HepG2 (cell line): ENCODE results near the gene SPIRE1. TPM values are rescaled to one million over a fixed set of nuclear protein-coding genes. Genes with fewer than 3 reads are reported as not detected.

Experiments
- ATAC-seq: fragments of 200-7000 bp; cut with Tn5 transposase; 3 replicates; pipeline ENCODE4 v1.9.1; 2020; ENCODE audit warnings: mild to moderate bottlenecking, moderate library complexity
- BruUV-seq: library from RNA; stranded (reverse); fragments of 400-500 nt; replicated peaks from 2 replicates; lab custom pipeline; 2021; lab: Mats Ljungman, UMichigan
- CTCF ChIA-PET: fragments of 300-600 bp; formaldehyde crosslinking; extraction: SDS; loops from one replicate; lab custom pipeline; 2021; ENCODE audit warnings: low total read pairs, inconsistent platforms, low intra/inter-chr PET ratio; lab: Yijun Ruan, JAX
- POLR2A ChIA-PET: fragments of 350-600 bp; sonication (Branson Sonifier 250); formaldehyde crosslinking; loops from one replicate; lab custom pipeline; 2020; ENCODE audit warnings: antibody characterized with exemption, inconsistent platforms; lab: Yijun Ruan, JAX
- DNase-seq: peaks from one replicate; pipeline ENCODE4 v3.0.0-alpha.2; 2015; ENCODE audit warnings: low spot score
- FAIRE-seq: peaks from 3 replicates; lab custom pipeline; 2011; peaks lifted over from hg19 to GRCh38; lab: Jason Lieb, UNC
- H2AFZ ChIP-seq: one replicate; pipeline ENCODE4 v1.6.1; 2011; ENCODE audit warnings: low read length, inconsistent platforms
- H3K27ac ChIP-seq: fragments of 300-600 bp; 3 replicates; pipeline ENCODE4 v1.8.0; 2011; ENCODE audit warnings: mixed run types, mild to moderate bottlenecking, mixed read lengths, low read length, inconsistent platforms; ENCODE audit not compliant: insufficient read depth; ENCODE audit errors: extremely low read length
- H3K27me3 ChIP-seq, 2 experiments: fragments of 200-600 bp in 1 of 2; 2 replicates in 1 of 2; 3 replicates in 1 of 2; pipeline versions ENCODE4 v1.6.0 to v1.8.0; 2011; ENCODE audit warnings: low read length in 2 of 2, mild to moderate bottlenecking in 2 of 2, moderate library complexity in 2 of 2, inconsistent platforms in 1 of 2; ENCODE audit not compliant: insufficient read depth in 2 of 2, control insufficient read depth in 1 of 2
- H3K36me3 ChIP-seq, 2 experiments: fragments of 200-600 bp in 1 of 2; replicated peaks in 1 of 2; 2 replicates in 1 of 2; 3 replicates in 1 of 2; pipeline versions ENCODE4 v1.5.1 to v1.8.0; 2011; ENCODE audit warnings: low read length in 2 of 2, inconsistent platforms in 1 of 2; ENCODE audit not compliant: insufficient read depth in 2 of 2, control insufficient read depth in 1 of 2
- H3K4me1 ChIP-seq: 2 replicates; pipeline ENCODE4 v1.5.1; 2012; ENCODE audit warnings: low read length, inconsistent platforms; ENCODE audit not compliant: insufficient read depth
- H3K4me2 ChIP-seq: 2 replicates; pipeline ENCODE4 v1.6.0; 2011; ENCODE audit warnings: low read depth, low read length, inconsistent platforms
- H3K4me3 ChIP-seq, 3 experiments: fragments of 200-600 bp in 1 of 3; sonication (generic), shearing (Covaris generic) in 1 of 3; replicated peaks in 1 of 3; 2 replicates each; pipeline ENCODE4 v1.5.1; 2011 to 2016; ENCODE audit warnings: low read length in 3 of 3, inconsistent platforms in 2 of 3, low read depth in 2 of 3, mild to moderate bottlenecking in 2 of 3, control low read depth in 1 of 3, mixed read lengths in 1 of 3; ENCODE audit not compliant: insufficient read depth in 1 of 3
- H3K79me2 ChIP-seq: one replicate; pipeline ENCODE4 v1.6.1; 2011; ENCODE audit warnings: low read length, inconsistent platforms; ENCODE audit not compliant: insufficient read depth
- H3K9ac ChIP-seq: 2 replicates; pipeline ENCODE4 v1.6.0; 2011; ENCODE audit warnings: mild to moderate bottlenecking, low read depth, low read length, inconsistent platforms; ENCODE audit not compliant: insufficient read depth
- H3K9me3 ChIP-seq: 2 replicates; pipeline ENCODE4 v1.5.1; 2012; ENCODE audit warnings: mild to moderate bottlenecking, low read length
- H4K20me1 ChIP-seq: 2 replicates; pipeline ENCODE4 v1.6.0; 2011; ENCODE audit warnings: inconsistent platforms, mild to moderate bottlenecking, low read length, moderate library complexity; ENCODE audit not compliant: insufficient read depth
- GATA4 ChIP-seq: sonication (generic); IDR thresholded peaks from 2 replicates; pipeline ENCODE4 v1.6.1; 2016; ENCODE audit warnings: antibody characterized with exemption, low read depth, borderline replicate concordance
- HDAC2 ChIP-seq: sonication (generic); formaldehyde crosslinking; IDR thresholded peaks from 2 replicates; pipeline ENCODE4 v1.4.0; 2020; ENCODE audit warnings: missing genetic modification reagents
- SNAPC2 ChIP-seq: sonication (generic); formaldehyde crosslinking; IDR thresholded peaks from 2 replicates; pipeline ENCODE4 v1.8.1; 2022; ENCODE audit warnings: mild to moderate bottlenecking, missing genetic modification reagents
- ZNF337 ChIP-seq: sonication (generic); formaldehyde crosslinking; IDR thresholded peaks from 2 replicates; pipeline ENCODE4 v1.5.1; 2020; ENCODE audit warnings: missing genetic modification reagents, low read depth, mild to moderate bottlenecking, borderline replicate concordance
- WGBS: methylation state at CpG from one replicate; pipeline ENCODE4 v1.1.6; 2017; ENCODE audit warnings: low lambda C conversion rate; 5-methylcytosine and 5-hydroxymethylcytosine counted together
- in situ Hi-C: cut with HindIII; loops from 2 replicates; pipeline ENCODE4 v1.10.0; 2017; ENCODE audit warnings: low pct_unique_long_range_greater_than_20kb; ENCODE audit not compliant: extremely low pct_ligation_motif_present
- intact Hi-C: fragments of 100-400 bp; cut with micrococcal nuclease; formaldehyde crosslinking; loops from one replicate; pipeline ENCODE4 v1.10.0; 2022; ENCODE audit not compliant: unreplicated experiment
- polyA plus RNA-seq, 8 experiments: library from polyadenylated mRNA; depleted of rRNA in 3 of 8; stranded (reverse) in 7 of 8; unstranded in 1 of 8; fragments of >200 nt; fragmentation: Illumina TruSeq in 4 of 8; extraction: Trizol in 4 of 8; gene quantifications; 2 replicates each; pipeline versions ENCODE4 v1.2.1 to v1.2.3, GENCODE V29; 2011 to 2016; ENCODE audit warnings: low read depth in 4 of 8, missing spikeins in 1 of 8, mixed read lengths in 1 of 8; ENCODE audit not compliant: insufficient read depth in 1 of 8
- total RNA-seq, 5 experiments: library from RNA; depleted of rRNA; stranded (reverse); fragments of >200 nt; fragmentation: Illumina TruSeq; extraction: Trizol; gene quantifications; 2 replicates each; pipeline ENCODE4 v1.2.3, GENCODE V29; 2016; ENCODE audit warnings: low read depth in 1 of 5
- TF ChIP-seq, protein P1 (sequence below): sonication (generic); formaldehyde crosslinking; IDR thresholded peaks from 2 replicates; pipeline ENCODE4 v1.4.0; 2020; ENCODE audit warnings: missing genetic modification reagents
- TF ChIP-seq, protein P2 (sequence below): sonication (generic); formaldehyde crosslinking; IDR thresholded peaks from 2 replicates; pipeline ENCODE4 v1.5.0; 2020; ENCODE audit warnings: mild to moderate bottlenecking, missing genetic modification reagents

The SPIRE1 gene
- total and polyA plus RNA-seq, 2 of the 13 experiments (the other 11 are each of a cell fraction or from before 2014, with no cell fraction given) = 9.9 to 21.3 TPM

DNA sequence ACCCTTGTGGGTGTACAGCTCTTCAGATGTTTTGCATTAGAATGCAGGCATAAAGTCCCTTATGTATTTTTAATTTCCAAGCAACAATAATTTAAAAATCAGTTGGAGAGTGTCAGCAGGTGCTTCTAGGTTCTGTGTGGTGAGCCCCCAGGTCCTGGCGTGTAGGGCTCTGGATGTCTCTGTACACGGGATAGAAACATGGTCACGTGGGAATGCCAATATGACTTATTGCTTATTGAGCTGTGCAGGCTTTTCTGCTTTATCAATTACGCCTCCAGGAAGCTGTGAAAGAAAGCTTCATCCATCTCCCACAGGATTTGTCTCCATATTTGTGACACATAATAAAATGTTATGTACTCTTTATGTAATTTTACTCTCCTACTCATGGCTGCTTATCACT is 212.4 kb downstream of the SPIRE1 start (continued):
- TF ChIP-seq, protein P1, sequence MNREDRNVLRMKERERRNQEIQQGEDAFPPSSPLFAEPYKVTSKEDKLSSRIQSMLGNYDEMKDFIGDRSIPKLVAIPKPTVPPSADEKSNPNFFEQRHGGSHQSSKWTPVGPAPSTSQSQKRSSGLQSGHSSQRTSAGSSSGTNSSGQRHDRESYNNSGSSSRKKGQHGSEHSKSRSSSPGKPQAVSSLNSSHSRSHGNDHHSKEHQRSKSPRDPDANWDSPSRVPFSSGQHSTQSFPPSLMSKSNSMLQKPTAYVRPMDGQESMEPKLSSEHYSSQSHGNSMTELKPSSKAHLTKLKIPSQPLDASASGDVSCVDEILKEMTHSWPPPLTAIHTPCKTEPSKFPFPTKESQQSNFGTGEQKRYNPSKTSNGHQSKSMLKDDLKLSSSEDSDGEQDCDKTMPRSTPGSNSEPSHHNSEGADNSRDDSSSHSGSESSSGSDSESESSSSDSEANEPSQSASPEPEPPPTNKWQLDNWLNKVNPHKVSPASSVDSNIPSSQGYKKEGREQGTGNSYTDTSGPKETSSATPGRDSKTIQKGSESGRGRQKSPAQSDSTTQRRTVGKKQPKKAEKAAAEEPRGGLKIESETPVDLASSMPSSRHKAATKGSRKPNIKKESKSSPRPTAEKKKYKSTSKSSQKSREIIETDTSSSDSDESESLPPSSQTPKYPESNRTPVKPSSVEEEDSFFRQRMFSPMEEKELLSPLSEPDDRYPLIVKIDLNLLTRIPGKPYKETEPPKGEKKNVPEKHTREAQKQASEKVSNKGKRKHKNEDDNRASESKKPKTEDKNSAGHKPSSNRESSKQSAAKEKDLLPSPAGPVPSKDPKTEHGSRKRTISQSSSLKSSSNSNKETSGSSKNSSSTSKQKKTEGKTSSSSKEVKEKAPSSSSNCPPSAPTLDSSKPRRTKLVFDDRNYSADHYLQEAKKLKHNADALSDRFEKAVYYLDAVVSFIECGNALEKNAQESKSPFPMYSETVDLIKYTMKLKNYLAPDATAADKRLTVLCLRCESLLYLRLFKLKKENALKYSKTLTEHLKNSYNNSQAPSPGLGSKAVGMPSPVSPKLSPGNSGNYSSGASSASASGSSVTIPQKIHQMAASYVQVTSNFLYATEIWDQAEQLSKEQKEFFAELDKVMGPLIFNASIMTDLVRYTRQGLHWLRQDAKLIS (CRISPR knock-in tag) = no peak
- TF ChIP-seq GATA4 (no peak), HDAC2 (CRISPR knock-in tag) (no peak), ZNF337 (CRISPR knock-in tag) (no peak)
- TF ChIP-seq, all 625 proteins: peak for 0

DNA sequence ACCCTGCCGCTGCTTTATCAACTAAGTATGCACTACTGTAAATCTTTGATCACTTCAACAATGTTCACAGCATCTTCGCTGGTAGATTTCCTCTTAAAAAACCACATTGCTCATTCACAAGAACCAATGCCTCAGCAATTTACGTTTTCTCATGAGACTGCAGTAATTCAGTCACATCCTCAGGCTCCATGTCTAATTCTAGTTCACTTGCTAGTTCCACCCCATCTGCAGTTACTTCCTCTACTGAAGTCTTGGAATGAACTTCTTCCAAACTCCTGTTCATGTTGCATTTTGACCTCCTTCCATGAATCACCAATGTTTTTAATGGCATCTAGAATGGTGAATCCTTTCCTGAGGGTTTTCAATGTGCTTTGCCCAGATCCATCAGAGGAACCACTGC is 214.4 kb downstream of the SPIRE1 start:
- H3K9me3 ChIP-seq = no peaks in the 10 kb centered on the region
- no peak overlapping the region for H3K4me3 ChIP-seq
- WGBS = 94% methylated on average over 3 of the region's 3 CpGs
- TF ChIP-seq, protein P2, sequence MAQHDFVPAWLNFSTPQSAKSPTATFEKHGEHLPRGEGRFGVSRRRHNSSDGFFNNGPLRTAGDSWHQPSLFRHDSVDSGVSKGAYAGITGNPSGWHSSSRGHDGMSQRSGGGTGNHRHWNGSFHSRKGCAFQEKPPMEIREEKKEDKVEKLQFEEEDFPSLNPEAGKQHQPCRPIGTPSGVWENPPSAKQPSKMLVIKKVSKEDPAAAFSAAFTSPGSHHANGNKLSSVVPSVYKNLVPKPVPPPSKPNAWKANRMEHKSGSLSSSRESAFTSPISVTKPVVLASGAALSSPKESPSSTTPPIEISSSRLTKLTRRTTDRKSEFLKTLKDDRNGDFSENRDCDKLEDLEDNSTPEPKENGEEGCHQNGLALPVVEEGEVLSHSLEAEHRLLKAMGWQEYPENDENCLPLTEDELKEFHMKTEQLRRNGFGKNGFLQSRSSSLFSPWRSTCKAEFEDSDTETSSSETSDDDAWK = no peak
- no peak for TF ChIP-seq SNAPC2 (CRISPR knock-in tag)
- TF ChIP-seq, all 625 proteins: peak for 0
- peaks cover 0 to 7% of the 10 kb centered on the region in 2 experiments; a peak in 1 of 5 replicates for H3K36me3 ChIP-seq
- POLR2A ChIA-PET = no interaction called here
- no peaks in the 10 kb centered on the region for H3K27me3 ChIP-seq
- ATAC-seq = no peak
- intact Hi-C loops (no loop called here), in situ Hi-C loops (no loop called here)
- no peak for FAIRE-seq
- H3K79me2 ChIP-seq = no peaks in the 10 kb centered on the region
- H3K9ac ChIP-seq = no peak overlapping the region
- H4K20me1 ChIP-seq = no peaks in the 10 kb centered on the region
- CTCF ChIA-PET = no interaction called here
- no TSS peak for BruUV-seq
- H2AFZ ChIP-seq = no peak overlapping the region
- H3K27ac ChIP-seq = no peak overlapping the region
- no peak overlapping the region for H3K4me2 ChIP-seq
- no peak for DNase-seq
- no peaks in the 10 kb centered on the region for H3K4me1 ChIP-seq
